Non-pigmented ciliary epithelial cell (primary cell): ENCODE results near the gene INA.
"Not testable (repeated sequence)": the region's sequence is repeated elsewhere in the genome, so short reads cannot be mapped to it uniquely, and the experiment has no call there.

Experiments
- DNase-seq: peaks from one replicate; pipeline ENCODE4 v3.0.0-alpha.2; 2010; ENCODE audit warnings: low read depth

INA gene

DNA sequence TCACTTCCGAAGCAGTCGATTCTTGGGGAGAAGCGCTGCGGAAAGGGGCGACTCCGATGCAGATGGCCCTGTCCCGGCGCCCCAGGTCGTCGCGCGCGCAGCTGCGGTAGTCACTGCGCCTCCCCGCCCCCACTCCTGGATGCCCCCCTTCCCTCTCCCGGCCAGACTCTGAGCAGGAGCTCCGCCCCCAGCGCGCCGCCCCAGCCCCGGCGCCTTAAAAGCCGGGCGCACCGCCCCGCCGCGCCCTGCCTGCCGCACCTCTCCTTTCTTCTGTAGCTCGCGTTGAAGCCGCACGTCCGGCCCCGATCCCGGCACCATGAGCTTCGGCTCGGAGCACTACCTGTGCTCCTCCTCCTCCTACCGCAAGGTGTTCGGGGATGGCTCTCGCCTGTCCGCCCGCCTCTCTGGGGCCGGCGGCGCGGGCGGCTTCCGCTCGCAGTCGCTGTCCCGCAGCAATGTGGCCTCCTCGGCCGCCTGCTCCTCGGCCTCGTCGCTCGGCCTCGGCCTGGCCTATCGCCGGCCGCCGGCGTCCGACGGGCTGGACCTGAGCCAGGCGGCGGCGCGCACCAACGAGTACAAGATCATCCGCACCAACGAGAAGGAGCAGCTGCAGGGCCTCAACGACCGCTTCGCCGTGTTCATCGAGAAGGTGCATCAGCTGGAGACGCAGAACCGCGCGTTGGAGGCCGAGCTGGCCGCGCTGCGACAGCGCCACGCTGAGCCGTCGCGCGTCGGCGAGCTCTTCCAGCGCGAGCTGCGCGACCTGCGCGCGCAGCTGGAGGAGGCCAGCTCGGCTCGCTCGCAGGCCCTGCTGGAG, at the start of gene INA:
Gene INA, plus strand, starts transcription at position 243 of the 817 bp plus-strand sequence. Its CDS starts 74 bp downstream, at position 317.
- DNase-seq, result no peak

- DNase-seq, result no peak
Measured at GRCh38 chr10:103227416-103227815, 49.5 kb upstream of the INA start.

GRCh38 chr10:103231047-103231551, 45.8 kb upstream of the INA start:
- peak; percentile 93 for DNase-seq

- no peak for DNase-seq
Measured at GRCh38 chr10:103232131-103232673, 44.7 kb upstream of the INA start.

- peak; percentile 55 for DNase-seq
Measured at GRCh38 chr10:103232772-103233488, 44.0 kb upstream of the INA start.

DNA sequence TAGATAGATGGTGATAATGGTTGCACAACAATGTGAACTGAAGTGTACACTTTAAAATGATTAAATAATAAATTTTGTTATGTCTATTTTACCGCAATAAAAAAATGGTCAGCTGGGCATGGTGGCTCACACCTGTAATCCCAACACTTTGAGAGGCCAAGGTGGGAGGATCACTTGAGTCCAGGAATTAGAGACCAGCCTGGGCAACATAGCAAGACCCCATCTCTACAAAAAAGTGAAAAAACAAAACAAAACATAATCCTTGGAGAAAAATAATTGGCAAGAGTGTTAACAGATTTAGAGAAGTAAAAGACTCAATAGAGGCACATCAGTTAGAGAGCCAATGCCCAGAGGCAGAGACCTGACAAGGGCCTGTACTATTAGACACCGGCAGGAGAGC, 41.2 kb upstream of the INA start:
- DNase-seq, result no peak

GRCh38 chr10:103238506-103239252, 38.3 kb upstream of the INA start:
- no peak for DNase-seq

DNA sequence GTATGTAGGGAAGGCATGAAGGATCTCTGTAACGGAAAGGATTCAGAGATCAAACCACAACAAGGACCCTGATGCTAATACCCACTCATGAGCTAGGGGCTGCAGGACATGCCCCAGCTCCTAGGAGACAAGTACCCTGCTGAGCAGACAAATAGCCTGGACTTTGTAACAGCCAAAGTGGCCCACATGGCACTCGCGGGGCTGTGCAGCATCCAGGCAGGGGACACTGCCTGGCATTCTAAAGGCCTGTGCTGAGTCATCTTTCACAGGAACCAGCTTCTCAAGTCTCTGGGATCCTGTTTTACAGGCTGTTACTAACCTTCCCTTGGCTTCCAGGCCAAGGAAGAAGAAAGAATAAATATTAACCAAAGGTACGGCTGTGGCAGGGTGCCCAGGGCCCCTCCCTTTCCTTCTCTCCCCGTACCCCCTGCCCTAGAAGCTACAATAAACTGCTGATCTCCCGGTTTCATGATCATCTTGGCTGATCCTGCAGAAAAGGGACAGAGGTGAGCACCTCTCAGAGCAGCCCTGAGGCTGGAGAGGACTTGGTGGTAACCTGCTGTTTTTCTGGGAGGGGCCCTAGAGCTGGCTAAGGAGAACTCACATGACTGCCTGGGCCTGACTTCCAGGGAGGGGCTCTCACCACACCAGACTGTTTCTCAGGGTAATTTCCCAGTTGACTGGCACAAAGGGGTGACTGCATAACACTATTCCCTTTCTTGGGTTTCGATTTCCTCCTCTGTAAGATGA, 35.5 kb upstream of the INA start:
- no peak for DNase-seq

- DNase-seq, result peak; percentile 55
Measured at GRCh38 chr10:103244666-103245271, 32.2 kb upstream of the INA start.

- not testable (repeated sequence) for DNase-seq
Measured at GRCh38 chr10:103245587-103245986, 31.4 kb upstream of the INA start, which contains the start of gene RPEL1. Gene RPEL1 (plus strand): TSS chr10:103245887. CDS start chr10:103245997, 110 bp downstream.

GRCh38 chr10:103246324-103246723, 30.6 kb upstream of the INA start:
- DNase-seq, result no peak

DNA sequence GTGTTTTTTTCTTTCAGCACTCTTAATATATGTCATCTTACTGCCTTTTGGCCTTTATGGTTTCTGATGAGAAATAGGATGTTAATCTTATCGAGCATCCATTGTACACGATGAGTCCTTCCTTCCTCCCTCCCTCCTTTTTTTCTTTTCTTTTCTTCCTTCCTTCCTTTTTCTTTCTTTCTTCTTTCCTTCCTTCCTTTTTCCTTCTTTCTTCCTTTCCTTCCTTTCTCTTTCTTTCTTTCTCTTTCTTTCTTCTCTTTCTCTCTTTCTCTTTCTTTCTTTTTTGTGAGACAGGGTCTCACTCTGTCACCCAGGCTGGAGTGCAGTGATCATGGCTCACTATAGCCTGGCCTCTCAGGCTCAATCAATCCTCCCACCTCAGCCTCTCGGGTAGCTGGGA, 22.8 kb upstream of the INA start:
- no peak for DNase-seq

DNA sequence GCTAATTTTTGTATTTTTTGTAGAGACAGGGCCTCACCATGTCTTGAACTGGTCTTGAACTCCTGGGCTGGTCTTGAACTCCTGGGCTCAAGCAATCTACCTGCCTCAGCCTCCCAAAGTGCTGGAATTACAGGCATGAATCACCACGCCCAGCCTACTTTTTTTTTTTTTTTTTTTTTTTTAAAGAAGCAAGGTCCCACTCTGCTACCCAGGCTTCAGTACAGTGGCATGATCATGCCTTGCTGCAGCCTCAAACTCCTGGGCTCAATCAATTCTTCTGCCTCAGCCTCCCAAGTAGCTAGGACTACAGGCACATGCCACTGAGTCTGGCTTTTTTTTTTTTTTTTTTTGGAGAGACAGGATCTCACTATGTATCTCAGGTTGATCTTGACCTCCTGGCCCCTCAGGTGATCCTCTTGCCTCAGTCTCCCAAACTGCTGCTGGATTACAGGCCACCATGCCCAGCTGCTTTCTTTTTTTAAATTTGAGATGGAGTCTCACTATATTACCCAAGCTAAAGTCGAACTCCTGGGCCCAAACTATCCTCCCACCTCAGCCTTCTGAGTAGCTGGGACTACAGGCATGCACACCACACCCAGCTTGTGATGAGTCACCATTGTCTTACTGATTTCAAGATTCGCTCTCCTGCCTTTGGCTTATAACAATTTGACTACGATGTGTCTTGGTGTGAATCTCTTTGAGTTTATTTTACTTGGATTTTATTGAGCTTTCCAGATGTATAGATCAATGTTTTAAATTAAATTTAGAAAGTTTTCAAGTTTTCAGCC, 22.2 kb upstream of the INA start:
- no peak for DNase-seq

GRCh38 chr10:103256613-103257012, 20.3 kb upstream of the INA start:
- DNase-seq, result no peak

- DNase-seq, result no peak
Measured at GRCh38 chr10:103257812-103258211, 19.1 kb upstream of the INA start.

DNA sequence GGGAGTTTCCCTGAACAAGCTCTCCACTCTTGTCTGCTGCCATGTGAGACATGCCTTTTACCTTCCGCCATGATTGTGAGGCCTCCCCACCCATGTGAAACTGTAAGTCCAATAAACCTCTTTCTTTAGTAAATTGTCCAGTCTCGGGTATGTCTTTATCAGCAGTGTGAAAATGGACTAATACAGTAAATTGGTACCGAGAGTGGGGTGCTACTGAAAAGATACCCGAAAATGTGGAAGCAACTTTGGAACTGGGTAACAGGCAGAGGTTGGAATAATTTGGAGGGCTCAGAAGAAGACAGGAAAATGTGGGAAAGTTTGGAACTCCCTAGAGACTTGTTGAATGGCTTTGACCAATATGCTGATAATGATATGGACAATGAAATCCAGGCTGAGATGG, 18.0 kb upstream of the INA start:
- not testable (repeated sequence) for DNase-seq

GRCh38 chr10:103259989-103260388, 16.9 kb upstream of the INA start:
- no peak for DNase-seq

DNA sequence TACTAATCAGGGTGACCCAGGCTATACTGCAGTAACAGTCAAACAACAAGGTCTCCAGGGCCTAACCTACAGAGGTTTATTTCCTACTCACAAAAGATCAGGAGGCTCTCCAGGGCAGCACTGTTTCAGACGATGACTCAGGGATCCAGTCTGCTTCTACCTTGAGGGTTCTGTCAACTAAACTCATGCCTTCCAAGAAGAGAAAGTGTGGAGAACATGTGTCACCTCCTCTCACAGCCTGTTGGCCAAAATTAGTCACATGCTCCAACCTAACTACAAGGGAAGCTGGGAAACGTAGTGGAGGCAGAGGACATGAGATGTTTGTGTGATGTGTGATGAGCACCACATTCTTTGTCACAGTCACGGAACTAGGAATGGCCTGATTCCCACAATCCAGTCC, 14.7 kb upstream of the INA start:
- no peak for DNase-seq

DNA sequence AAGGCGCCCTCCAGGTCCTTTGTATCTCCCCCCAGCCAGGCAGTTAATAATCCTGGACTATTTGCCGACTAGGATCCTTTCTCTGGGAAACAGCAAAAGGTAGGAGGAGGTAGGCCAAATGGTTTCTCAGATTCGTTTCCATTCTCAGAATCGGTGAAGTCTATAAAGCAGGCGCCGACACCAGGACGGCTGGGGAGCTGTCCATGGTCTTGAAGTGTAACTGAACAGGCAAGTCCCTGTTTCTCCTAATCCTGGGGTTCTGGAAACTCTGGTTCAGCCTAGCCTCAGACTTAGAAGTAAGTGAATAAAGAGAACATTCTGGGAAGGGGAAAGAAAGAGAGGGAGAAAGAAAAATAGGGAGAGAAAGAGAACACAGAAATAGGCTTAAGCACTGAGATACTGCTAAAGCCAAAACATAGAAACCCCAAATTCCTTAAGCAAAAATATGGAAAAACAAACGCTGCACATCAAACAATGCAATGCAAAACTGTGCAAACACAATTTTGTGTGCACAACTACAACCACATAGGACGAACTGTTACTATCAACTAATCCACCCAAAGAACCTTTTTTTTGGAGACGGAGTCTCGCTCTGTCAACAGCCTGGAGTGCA, 11.1 kb upstream of the INA start:
- no peak for DNase-seq

- DNase-seq, result peak; percentile 81
Measured at GRCh38 chr10:103273041-103273441, 3.9 kb upstream of the INA start.
